Brain microvascular endothelial cell (primary cell): ENCODE data around the gene B3GALT4.
"Not testable (repeated sequence)": the region's sequence is repeated elsewhere in the genome, so short reads cannot be mapped to it uniquely, and the experiment has no call there.

ENCODE experiments used
- DNase-seq: peaks from one replicate; pipeline ENCODE4 v3.0.0-alpha.2; 2020
- H3K27ac ChIP-seq: fragments of 250-450 bp; sonication (Bioruptor Pico); 2 replicates; pipeline ENCODE4 v1.5.1; 2020; ENCODE audit warnings: mild to moderate bottlenecking, moderate library complexity
- H3K27me3 ChIP-seq: fragments of 250-450 bp; sonication (Bioruptor Pico); replicated peaks from 2 replicates; pipeline ENCODE4 v1.5.1; 2020; ENCODE audit warnings: mild to moderate bottlenecking
- H3K36me3 ChIP-seq: fragments of 250-450 bp; sonication (Bioruptor Pico); replicated peaks from 2 replicates; pipeline ENCODE4 v1.5.1; 2020; ENCODE audit warnings: mild to moderate bottlenecking
- H3K4me3 ChIP-seq: 2 replicates; pipeline ENCODE4 v1.5.1; 2011; ENCODE audit warnings: low read depth, mild to moderate bottlenecking, control low read depth, low read length, moderate library complexity
- in situ Hi-C: cut with HindIII; loops from 2 replicates; pipeline ENCODE4 v1.10.0; 2017; ENCODE audit warnings: low sequenced_read_pairs, low pct_ligation_motif_present
- TF ChIP-seq, protein P1 (sequence below): IDR thresholded peaks from 2 replicates; pipeline ENCODE4 v1.5.1; 2011; ENCODE audit warnings: low read depth, mild to moderate bottlenecking, moderate library complexity, low read length, control low read depth, inconsistent platforms; ENCODE audit errors: missing control alignments

The B3GALT4 gene

DNA sequence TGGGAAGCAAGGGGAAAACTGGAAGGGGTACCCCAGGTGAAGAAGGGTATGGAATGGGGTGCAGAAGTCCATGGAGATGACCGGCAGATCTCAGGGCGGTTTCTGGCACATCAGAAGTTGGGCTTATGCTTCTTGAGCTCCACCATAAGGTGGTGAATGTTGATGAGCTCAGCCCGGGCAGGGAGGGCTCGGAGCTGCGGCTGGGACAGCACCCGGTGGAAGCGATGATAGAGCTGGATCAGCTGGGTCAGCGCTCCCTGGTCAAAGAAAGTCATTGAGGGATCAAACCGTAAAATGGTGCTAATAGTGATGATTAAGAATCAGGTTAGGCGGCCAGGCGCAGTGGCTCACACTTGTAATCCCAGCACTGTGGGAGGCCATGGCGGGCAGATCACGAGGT is 26.2 kb upstream of the B3GALT4 start:
- H3K4me3 ChIP-seq: no peak overlapping the region
- in situ Hi-C loops: no loop called here

DNA sequence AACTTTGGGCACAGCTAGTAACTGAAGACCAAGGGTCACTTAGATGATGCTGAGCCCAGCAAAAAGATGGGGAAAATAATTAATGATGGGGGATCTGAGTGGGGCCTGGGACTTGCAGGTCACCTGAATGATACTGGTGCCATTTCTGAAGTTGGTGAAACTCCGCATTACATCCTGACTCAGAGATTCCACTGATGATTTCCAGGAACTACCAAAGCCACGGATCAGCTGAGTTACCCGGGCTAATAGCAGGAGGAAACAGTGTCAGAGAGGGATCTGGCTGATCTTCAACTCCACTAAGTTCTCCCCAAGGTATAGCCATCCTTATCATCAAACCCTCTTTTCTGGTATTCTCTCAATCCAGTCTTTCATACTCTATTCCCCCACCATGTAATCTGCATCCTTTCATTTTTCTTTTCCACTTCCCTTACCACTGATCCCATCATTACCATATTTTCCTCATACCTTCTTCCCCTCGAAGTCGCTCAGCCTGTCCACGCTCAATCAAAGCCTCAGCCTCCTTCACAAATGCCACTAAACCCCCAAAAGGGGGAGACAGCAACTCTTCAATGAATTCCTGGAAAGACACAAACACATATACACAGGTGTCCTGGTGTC is 25.4 kb upstream of the B3GALT4 start:
- no peak for DNase-seq
- no peak overlapping the region for H3K27ac ChIP-seq
- no peaks in the 10 kb centered on the region for H3K36me3 ChIP-seq
- no peak overlapping the region for H3K4me3 ChIP-seq
- H3K27me3 ChIP-seq: no peaks in the 10 kb centered on the region
- TF ChIP-seq, protein P1, sequence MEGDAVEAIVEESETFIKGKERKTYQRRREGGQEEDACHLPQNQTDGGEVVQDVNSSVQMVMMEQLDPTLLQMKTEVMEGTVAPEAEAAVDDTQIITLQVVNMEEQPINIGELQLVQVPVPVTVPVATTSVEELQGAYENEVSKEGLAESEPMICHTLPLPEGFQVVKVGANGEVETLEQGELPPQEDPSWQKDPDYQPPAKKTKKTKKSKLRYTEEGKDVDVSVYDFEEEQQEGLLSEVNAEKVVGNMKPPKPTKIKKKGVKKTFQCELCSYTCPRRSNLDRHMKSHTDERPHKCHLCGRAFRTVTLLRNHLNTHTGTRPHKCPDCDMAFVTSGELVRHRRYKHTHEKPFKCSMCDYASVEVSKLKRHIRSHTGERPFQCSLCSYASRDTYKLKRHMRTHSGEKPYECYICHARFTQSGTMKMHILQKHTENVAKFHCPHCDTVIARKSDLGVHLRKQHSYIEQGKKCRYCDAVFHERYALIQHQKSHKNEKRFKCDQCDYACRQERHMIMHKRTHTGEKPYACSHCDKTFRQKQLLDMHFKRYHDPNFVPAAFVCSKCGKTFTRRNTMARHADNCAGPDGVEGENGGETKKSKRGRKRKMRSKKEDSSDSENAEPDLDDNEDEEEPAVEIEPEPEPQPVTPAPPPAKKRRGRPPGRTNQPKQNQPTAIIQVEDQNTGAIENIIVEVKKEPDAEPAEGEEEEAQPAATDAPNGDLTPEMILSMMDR: no peak
- in situ Hi-C loops: no loop called here

More for the DNA sequence above, 26.2 kb upstream of the B3GALT4 start:
- TF ChIP-seq, protein P1: no peak
- no peak for DNase-seq
- Histone ChIP-seq H3K36me3 (no peaks in the 10 kb centered on the region), H3K27me3 (no peaks in the 10 kb centered on the region), H3K27ac (peak overlapping the region; percentile 87)

DNA sequence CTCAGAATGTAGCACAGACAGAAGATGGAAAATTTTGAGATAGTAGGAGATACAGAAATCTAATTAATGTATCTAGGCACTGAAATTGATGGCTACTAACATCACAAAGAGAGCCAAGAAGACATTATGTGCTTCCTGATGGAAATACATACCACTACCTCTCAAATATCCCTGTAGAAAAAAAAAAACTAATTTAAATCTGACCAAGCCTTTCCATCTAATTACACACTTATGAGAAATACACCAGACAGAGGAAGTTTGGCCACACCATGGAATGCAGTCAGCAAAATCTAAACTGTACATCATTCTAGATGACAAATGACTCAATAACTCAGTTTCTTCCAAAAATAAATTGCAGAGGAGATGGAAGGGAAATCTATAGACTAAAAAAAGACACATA is 24.2 kb upstream of the B3GALT4 start:
- Histone ChIP-seq H3K36me3 (peaks cover 3% of the 10 kb centered on the region), H3K27me3 (no peaks in the 10 kb centered on the region), H3K27ac (no peak overlapping the region), H3K4me3 (no peak overlapping the region)
- in situ Hi-C loops: no loop called here
- TF ChIP-seq, protein P1: no peak
- DNase-seq: no peak

DNA sequence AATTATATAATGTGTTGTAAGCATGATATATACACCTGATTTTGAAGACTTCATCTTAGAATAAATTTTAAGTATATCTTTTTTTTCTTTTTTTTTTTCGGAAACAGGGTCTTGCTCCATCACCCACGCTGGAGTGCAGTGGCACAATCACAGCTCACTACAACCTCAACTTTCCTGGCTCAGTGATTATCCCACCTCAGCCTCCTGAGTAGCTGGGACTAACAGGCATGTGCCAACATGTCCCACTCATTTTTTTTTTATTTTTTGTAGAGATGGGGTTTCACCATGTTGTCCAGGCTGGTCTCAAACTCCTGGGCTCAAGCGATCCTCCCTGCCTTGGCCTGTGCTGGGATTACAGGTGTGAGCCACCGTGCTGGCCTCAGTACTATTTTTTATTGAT is 22.3 kb upstream of the B3GALT4 start:
- Histone ChIP-seq H3K27me3 (no peaks in the 10 kb centered on the region), H3K27ac (no peak overlapping the region), H3K4me3 (no peak overlapping the region), H3K36me3 (peaks cover 3% of the 10 kb centered on the region)
- DNase-seq: no peak
- TF ChIP-seq, protein P1: no peak
- in situ Hi-C loops: no loop called here

DNA sequence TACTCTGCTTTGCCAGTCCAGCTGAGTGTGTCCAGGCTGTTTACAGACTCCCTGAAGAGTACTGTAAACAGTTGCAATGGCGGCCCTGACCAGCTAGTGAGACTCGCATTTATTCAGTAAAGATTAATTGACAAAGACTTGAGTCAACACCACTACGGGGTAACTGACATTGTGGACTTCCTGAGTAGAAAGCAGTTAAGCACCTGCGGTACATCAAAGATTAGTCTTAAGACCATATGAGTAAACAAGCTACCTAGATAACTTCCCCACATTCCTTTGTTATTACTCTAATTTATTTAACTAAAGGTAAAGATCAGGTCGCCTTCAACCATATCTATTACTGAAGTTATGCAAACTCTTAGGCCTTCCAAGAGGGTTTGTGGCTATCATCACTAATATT is 17.9 kb upstream of the B3GALT4 start:
- Histone ChIP-seq H3K4me3 (no peak overlapping the region), H3K27me3 (no peaks in the 10 kb centered on the region), H3K36me3 (peaks cover 13% of the 10 kb centered on the region), H3K27ac (no peak overlapping the region)
- TF ChIP-seq, protein P1: no peak
- in situ Hi-C loops: no loop called here
- DNase-seq: no peak

DNA sequence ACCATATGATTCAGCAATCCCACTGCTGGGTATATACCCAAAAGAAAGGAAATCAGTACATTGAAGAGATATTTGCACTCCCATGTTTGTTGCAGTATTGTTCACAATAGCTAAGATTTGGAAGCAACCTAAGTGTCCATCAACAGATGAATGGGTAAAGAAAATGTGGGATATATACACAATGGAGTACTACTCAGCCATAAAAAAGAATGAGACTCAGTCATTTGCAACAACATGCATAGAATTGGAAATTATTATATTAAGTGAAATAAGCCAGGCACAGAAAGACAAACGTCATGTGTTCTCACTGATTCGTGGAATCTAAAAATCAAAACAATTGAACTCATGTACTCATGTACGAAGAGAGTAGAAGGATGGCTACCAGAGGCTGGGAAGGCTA is 14.4 kb upstream of the B3GALT4 start:
- H3K27me3 ChIP-seq, DNase-seq, in situ Hi-C loops, H3K27ac ChIP-seq, H3K4me3 ChIP-seq: not testable (repeated sequence)
- H3K36me3 ChIP-seq: peaks cover 39% of the 10 kb centered on the region
